Thymus (tissue), 11 donors: ENCODE data around the gene C1QTNF12. TPM values are rescaled to one million over a fixed set of nuclear protein-coding genes. Genes with fewer than 3 reads are reported as not detected.

Experiments
- DNase-seq, 9 donors: peaks; one replicate each; pipeline ENCODE4 v3.0.0-alpha.2; 2013; ENCODE audit warnings: low spot score in 9 of 9, low read depth in 6 of 9, missing footprints in 1 of 9
- H3K27ac ChIP-seq, 2 donors: one replicate each; pipeline ENCODE4 v1.5.1; 2013; ENCODE audit warnings: control low read depth in 1 of 2, low read depth in 1 of 2, low read length in 1 of 2, mild to moderate bottlenecking in 1 of 2, moderate library complexity in 1 of 2
- H3K27me3 ChIP-seq, 2 donors: one replicate each; pipeline ENCODE4 v1.5.1; 2013; ENCODE audit warnings: low read length in 1 of 2; ENCODE audit not compliant: control insufficient read depth in 2 of 2, insufficient read depth in 1 of 2
- H3K36me3 ChIP-seq, 2 donors: one replicate each; pipeline ENCODE4 v1.5.1; 2013; ENCODE audit warnings: low read length in 1 of 2, mild to moderate bottlenecking in 1 of 2, moderate library complexity in 1 of 2; ENCODE audit not compliant: control insufficient read depth in 2 of 2, insufficient read depth in 2 of 2
- H3K4me1 ChIP-seq, 2 donors: one replicate each; pipeline ENCODE4 v1.5.1; 2013; ENCODE audit warnings: low read length in 2 of 2; ENCODE audit not compliant: control insufficient read depth in 2 of 2, insufficient read depth in 2 of 2
- H3K4me3 ChIP-seq, 2 donors: one replicate each; pipeline ENCODE4 v1.5.1; 2013; ENCODE audit warnings: low read length in 2 of 2, control low read depth in 1 of 2, mild to moderate bottlenecking in 1 of 2
- H3K9me3 ChIP-seq, 2 donors: one replicate each; pipeline ENCODE4 v1.5.1; 2013; ENCODE audit warnings: low read length in 1 of 2, mild to moderate bottlenecking in 1 of 2; ENCODE audit not compliant: control insufficient read depth in 2 of 2, insufficient read depth in 1 of 2
- WGBS: extraction: QIAGEN DNeasy Blood & Tissue Kit; methylation state at CpG from one replicate; pipeline ENCODE4 v1.1.7; 2013; 5-methylcytosine and 5-hydroxymethylcytosine counted together
- polyA plus RNA-seq: library from polyadenylated mRNA; stranded (reverse); fragments of 200-250 nt; gene quantifications from one replicate; pipeline ENCODE4 v1.2.3, GENCODE V29; 2013
- total RNA-seq: library from RNA; stranded (reverse); fragments of 120-200 nt; gene quantifications from one replicate; pipeline ENCODE4 v1.2.4, GENCODE V29; 2013
- donor health status: healthy.

The C1QTNF12 gene
- total and polyA plus RNA-seq, 2 donors = 2.1 to 3.4 TPM

DNA sequence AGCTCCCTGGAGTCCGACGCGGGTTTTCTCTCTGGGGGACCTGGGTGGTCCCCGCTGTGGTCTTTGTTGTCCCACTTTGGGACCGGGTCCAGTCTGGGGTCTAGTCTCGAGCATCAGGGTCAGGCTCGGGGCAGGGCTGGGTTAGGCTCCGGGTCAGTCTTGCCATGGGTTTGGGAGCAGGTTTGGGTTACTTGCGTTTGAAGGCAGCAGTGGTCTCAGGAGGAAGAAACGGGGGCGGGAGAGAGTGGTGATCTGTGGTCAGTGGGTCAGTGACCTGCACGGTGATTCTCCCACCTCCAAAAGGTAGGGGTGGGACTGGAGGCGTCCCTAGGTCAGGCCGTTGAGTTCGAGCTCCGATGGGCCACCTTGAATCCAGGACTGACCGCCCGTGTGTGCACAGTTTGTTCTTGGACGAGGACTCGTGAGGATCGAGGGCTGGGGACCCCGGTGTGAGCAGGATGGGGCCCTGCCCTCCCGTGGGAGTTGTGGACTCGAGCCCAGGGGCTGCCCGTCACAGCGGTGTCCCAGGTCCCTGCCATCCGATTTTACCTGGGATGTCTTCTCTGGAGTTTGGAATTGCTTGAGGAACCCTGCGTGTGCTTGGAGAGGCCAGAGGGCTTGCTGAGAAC lies 12.2 kb downstream of the C1QTNF12 start:
- 98% methylated on average over 28 of the region's 28 CpGs for WGBS
- no peak for DNase-seq
- Histone ChIP-seq H3K36me3 (peaks cover 3 to 6% of the 10 kb centered on the region in 2 donors), H3K27me3 (peaks cover 0 to 26% of the 10 kb centered on the region in 2 donors), H3K4me1 (peaks cover 24 to 28% of the 10 kb centered on the region in 2 donors), H3K4me3 (no peak overlapping the region), H3K9me3 (no peaks in the 10 kb centered on the region), H3K27ac (no peak overlapping the region)

DNA sequence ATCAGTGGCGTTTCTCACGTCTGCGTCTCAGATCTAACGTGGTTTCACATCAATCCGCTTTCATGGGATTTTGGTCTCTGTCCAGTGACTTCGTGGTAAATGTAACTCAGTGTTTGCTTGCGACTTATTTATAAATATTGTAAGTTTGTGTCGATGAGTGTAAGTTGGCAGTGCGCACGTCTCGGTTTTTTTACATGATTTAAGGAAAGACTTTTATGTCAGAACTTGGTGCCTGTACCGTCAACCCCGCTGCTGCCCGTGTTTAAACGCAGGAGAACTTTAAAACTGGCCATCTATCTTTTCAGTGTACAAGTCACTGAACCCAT lies 13.0 kb downstream of the C1QTNF12 start:
- Histone ChIP-seq H3K9me3 (no peaks in the 10 kb centered on the region), H3K27ac (no peak overlapping the region), H3K4me1 (peaks cover 24 to 28% of the 10 kb centered on the region in 2 donors), H3K27me3 (peaks cover 0 to 19% of the 10 kb centered on the region in 2 donors), H3K4me3 (no peak overlapping the region), H3K36me3 (peaks cover 9 to 13% of the 10 kb centered on the region in 2 donors)
- DNase-seq = no peak
- WGBS = 97% methylated on average over 15 of the region's 15 CpGs

DNA sequence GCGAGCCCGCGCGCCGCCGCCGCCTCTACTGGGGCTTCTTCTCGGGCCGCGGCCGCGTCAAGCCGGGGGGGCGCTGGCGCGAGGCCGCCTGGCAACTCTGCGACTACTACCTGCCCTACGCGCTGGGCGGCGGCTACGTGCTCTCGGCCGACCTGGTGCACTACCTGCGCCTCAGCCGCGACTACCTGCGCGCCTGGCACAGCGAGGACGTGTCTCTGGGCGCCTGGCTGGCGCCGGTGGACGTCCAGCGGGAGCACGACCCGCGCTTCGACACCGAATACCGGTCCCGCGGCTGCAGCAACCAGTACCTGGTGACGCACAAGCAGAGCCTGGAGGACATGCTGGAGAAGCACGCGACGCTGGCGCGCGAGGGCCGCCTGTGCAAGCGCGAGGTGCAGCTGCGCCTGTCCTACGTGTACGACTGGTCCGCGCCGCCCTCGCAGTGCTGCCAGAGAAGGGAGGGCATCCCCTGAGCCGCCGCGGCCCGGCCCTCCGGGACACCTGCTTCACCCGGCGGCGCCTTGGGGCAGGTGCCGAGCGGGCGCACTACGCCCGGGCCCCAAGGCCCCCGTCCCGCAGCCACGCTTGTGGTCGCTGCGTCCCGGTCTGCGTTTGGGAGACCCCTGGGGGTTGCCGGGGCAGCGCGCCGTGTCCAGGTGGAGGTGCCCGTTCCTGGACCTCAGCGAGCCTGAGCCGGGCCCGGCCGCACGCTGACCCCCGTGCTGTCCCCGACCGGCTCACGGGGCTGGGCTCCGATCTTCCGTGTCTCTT lies 13.5 kb downstream of the C1QTNF12 start:
- no peak overlapping the region for H3K27ac ChIP-seq
- no peak for DNase-seq
- H3K9me3 ChIP-seq = no peaks in the 10 kb centered on the region
- peaks cover 15 to 18% of the 10 kb centered on the region in 2 donors for H3K36me3 ChIP-seq
- H3K4me3 ChIP-seq = peak overlapping the region in 1 of 2 donors; percentile 96
- 88% methylated on average over 98 of the region's 98 CpGs for WGBS
- peaks cover 24 to 28% of the 10 kb centered on the region in 2 donors for H3K4me1 ChIP-seq
- H3K27me3 ChIP-seq = peaks cover 0 to 14% of the 10 kb centered on the region in 2 donors

DNA sequence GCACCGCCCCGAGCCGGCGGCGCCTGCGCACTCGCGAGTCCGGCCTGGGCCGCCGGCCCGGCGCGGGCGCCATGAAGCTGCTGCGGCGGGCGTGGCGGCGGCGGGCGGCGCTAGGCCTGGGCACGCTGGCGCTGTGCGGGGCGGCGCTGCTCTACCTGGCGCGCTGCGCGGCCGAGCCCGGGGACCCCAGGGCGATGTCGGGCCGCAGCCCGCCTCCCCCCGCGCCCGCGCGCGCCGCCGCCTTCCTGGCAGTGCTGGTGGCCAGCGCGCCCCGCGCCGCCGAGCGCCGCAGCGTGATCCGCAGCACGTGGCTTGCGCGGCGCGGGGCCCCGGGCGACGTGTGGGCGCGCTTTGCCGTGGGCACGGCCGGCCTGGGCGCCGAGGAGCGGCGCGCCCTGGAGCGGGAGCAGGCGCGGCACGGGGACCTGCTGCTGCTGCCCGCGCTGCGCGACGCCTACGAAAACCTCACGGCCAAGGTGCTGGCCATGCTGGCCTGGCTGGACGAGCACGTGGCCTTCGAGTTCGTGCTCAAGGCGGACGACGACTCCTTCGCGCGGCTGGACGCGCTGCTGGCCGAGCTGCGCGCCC lies 14.2 kb downstream of the C1QTNF12 start, which contains the start of gene B3GALT6:
B3GALT6 (plus strand) TSS at position 30 of the 588 bp plus-strand sequence; CDS start at position 72, 42 bp downstream.
- Histone ChIP-seq H3K4me1 (peaks cover 24 to 28% of the 10 kb centered on the region in 2 donors), H3K9me3 (no peaks in the 10 kb centered on the region), H3K27ac (peak within 1 kb of the TSS; percentile 22 to 78), H3K27me3 (peaks cover 0 to 7% of the 10 kb centered on the region in 2 donors), H3K4me3 (peak within 1 kb of the TSS; percentile 71 to 96), H3K36me3 (peaks cover 21 to 25% of the 10 kb centered on the region in 2 donors)
- 9% methylated on average over 100 of the region's 100 CpGs for WGBS
- DNase-seq = no peak

DNA sequence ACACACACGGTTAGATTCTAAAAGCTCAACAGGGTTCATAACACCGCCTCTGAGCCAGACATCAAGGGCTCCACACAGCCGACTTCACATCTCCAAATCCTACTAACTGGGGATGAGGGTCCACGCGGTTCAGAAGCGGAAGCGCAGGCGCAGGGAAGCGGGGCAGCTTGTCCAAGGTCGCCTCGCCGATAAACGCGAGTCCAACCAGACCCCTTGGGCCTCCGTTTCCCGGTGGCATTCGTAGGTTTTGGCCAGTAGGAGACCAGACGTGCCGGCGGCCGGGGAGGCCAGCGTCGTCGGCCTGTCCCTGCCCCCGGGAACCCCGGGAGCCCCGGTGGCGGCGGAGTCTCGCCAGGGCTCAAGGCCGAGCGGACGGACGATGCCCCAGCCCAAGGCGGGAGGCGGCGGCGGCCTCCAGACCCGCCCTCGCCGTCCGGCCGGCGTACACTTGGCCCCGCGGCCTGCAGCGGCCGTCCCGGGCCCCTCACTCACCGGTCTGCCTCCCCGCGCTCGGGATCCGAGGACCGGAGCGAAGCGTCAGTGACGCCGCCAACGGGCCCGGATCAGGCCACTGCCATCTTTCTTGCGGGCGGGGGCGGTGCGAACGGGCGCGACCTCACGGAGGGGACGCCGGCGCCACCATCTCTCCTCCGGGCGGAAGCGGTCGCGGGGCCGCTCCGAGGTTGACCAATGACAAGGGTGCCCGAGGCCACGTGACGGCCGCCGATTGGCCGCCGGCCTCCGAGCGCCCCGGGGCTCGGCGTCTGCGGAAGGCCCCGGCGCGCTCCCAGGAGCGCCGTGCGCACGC lies 14.9 kb downstream of the C1QTNF12 start, which contains the start of gene SDF4:
SDF4 (minus strand) TSS at position 602 of the 808 bp plus-strand sequence. CDS start 3,229 bp downstream, outside the sequence.
- Histone ChIP-seq H3K27ac (peak within 1 kb of the TSS; percentile 22 to 78), H3K9me3 (peaks cover 0 to 1% of the 10 kb centered on the region in 2 donors), H3K4me1 (peaks cover 22 to 28% of the 10 kb centered on the region in 2 donors), H3K36me3 (peaks cover 27 to 32% of the 10 kb centered on the region in 2 donors), H3K27me3 (peaks cover 0 to under 1% of the 10 kb centered on the region in 2 donors), H3K4me3 (peak within 1 kb of the TSS; percentile 71 to 96)
- WGBS = under 1% methylated on average over 99 of the region's 99 CpGs
- peak; percentile 84 to 98 (median 95) for DNase-seq

DNA sequence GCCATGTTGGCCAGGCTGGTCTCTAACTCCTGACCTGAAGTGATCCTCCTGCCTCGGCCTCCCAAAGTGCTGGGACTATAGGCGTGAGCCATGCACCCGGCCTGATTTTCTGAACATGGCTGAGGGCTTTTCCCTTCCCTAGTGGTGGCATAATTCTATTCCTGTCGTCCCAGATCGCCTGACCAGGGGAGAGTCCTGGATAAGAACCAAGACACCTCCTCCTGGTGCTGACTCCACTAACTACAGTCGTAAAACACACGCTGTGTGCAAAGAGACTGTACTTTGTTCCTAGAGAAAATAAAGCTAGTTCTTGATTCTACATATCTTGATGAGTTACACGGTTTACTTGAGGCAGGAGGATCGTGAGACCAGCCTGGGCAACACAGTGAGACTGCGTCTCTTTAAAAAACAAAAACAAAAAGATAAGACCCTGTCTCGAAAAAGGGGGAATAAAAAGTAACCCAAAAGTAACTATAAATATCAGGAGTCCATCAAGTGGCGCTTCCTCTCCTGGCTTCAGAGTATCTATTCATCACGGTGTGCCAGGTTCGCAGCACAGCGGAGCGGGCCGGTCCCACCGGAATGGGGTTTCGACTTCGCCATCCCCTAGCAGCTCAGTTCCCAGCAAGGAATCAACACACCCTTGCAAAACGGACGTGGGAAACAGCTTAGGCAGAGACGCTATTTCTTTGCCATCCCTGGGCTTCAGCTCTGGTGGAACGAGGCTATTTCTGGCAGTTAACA lies 15.7 kb downstream of the C1QTNF12 start:
- Histone ChIP-seq H3K36me3 (peaks cover 32 to 38% of the 10 kb centered on the region in 2 donors), H3K27ac (peak overlapping the region; percentile 22 to 78), H3K27me3 (no peaks in the 10 kb centered on the region), H3K9me3 (peaks cover 0 to 1% of the 10 kb centered on the region in 2 donors), H3K4me1 (peaks cover 22 to 28% of the 10 kb centered on the region in 2 donors), H3K4me3 (peak overlapping the region; percentile 71 to 96)
- no peak for DNase-seq
- WGBS = 27% methylated on average over 24 of the region's 24 CpGs

DNA sequence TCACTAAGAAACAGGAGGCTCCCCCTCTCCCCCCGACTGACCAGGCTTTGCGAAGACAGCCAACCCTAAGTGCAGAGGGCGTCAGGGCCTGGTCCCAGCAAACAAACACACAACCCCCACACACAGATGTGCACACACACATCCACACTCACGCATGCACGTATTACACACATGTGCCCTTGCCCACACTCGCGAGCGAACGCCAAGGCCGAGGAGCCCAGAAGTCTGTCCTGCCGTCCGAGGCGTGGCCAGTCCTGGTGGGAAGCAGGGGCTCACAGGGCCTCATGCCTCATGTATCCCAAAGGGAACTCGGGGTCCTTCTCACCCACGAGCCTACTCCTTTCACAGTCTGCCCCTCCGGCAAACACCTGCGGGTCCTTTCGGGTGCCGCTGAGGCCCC lies 16.8 kb downstream of the C1QTNF12 start:
- Histone ChIP-seq H3K27me3 (no peaks in the 10 kb centered on the region), H3K27ac (no peak overlapping the region), H3K4me3 (no peak overlapping the region), H3K4me1 (peaks cover 22 to 28% of the 10 kb centered on the region in 2 donors), H3K9me3 (peaks cover 0 to 1% of the 10 kb centered on the region in 2 donors), H3K36me3 (peaks cover 41 to 45% of the 10 kb centered on the region in 2 donors)
- DNase-seq = no peak
- WGBS = 95% methylated on average over 19 of the region's 19 CpGs
